EH (cell line): ENCODE results near the gene NPIPB9.
"Not testable (repeated sequence)": the region's sequence is repeated elsewhere in the genome, so short reads cannot be mapped to it uniquely, and the experiment has no call there.

ENCODE experiments used
- DNase-seq: peaks from one replicate; pipeline ENCODE4 v3.0.0-alpha.2; 2015; ENCODE audit warnings: low read depth

Gene NPIPB9

GRCh38 chr16:28751487-28751886 is at the start of gene NPIPB9:
TSS of gene NPIPB9 (plus strand) at chr16:28751787.
- not testable (repeated sequence) for DNase-seq

- not testable (repeated sequence) for DNase-seq
These were observed 47.3 kb upstream of the NPIPB9 start for GRCh38 chr16:28704246-28704645.

GRCh38 chr16:28711220-28712083 is 40.1 kb upstream of the NPIPB9 start, which contains the start of gene EIF3C:
TSS of gene EIF3C (plus strand) at chr16:28711464. CDS start at chr16:28711687, 223 bp downstream.
- not testable (repeated sequence) for DNase-seq

GRCh38 chr16:28722852-28723650 is 28.5 kb upstream of the NPIPB9 start:
- DNase-seq: not testable (repeated sequence)

GRCh38 chr16:28731253-28731652 is 20.3 kb upstream of the NPIPB9 start:
- DNase-seq: not testable (repeated sequence)

GRCh38 chr16:28732455-28733124 is 19.0 kb upstream of the NPIPB9 start:
- not testable (repeated sequence) for DNase-seq

GRCh38 chr16:28739787-28740186 is 11.8 kb upstream of the NPIPB9 start:
- not testable (repeated sequence) for DNase-seq

GRCh38 chr16:28740631-28741030 is 11.0 kb upstream of the NPIPB9 start:
- not testable (repeated sequence) for DNase-seq

- DNase-seq: not testable (repeated sequence)
These were observed 10.3 kb upstream of the NPIPB9 start for GRCh38 chr16:28741295-28741694.

- not testable (repeated sequence) for DNase-seq
These were observed 4.8 kb upstream of the NPIPB9 start for GRCh38 chr16:28746618-28747350.

- DNase-seq: not testable (repeated sequence)
These were observed 1.6 kb upstream of the NPIPB9 start for GRCh38 chr16:28749997-28750465.

GRCh38 chr16:28750469-28751067 is 1.0 kb upstream of the NPIPB9 start:
- DNase-seq: not testable (repeated sequence)

GRCh38 chr16:28781697-28782096 is 30.1 kb downstream of the NPIPB9 start:
- not testable (repeated sequence) for DNase-seq

- not testable (repeated sequence) for DNase-seq
These were observed 30.8 kb downstream of the NPIPB9 start for GRCh38 chr16:28782357-28782756.

GRCh38 chr16:28802235-28803019 is 50.8 kb downstream of the NPIPB9 start:
- DNase-seq: not testable (repeated sequence)

- not testable (repeated sequence) for DNase-seq
These were observed 56.0 kb downstream of the NPIPB9 start for GRCh38 chr16:28807445-28808120.

- DNase-seq: no peak
These were observed 68.4 kb downstream of the NPIPB9 start for GRCh38 chr16:28820016-28820415.

GRCh38 chr16:28820546-28820945 is 69.0 kb downstream of the NPIPB9 start:
- DNase-seq: not testable (repeated sequence)

GRCh38 chr16:28821874-28822519 is 70.4 kb downstream of the NPIPB9 start:
- DNase-seq: no peak
